Ovary (tissue), 3 donors: ENCODE measurements around the gene GATAD2A.

ENCODE experiments used
- CTCF ChIP-seq, 3 donors: fragments of 450-650 bp in 2 of 3; fragments of 200-600 bp in 1 of 3; IDR thresholded peaks; one replicate each; pipeline versions ENCODE4 v1.5.1 to v1.8.0; 2016 to 2022; ENCODE audit warnings: antibody characterized with exemption in 3 of 3, mild to moderate bottlenecking in 1 of 3
- EP300 ChIP-seq: sonication (generic); formaldehyde crosslinking; IDR thresholded peaks from one replicate; pipeline ENCODE4 v1.6.1; 2017; ENCODE audit warnings: antibody characterized with exemption
- POLR2A ChIP-seq: fragments of 450-650 bp; IDR thresholded peaks from one replicate; pipeline ENCODE4 v1.6.1; 2017; ENCODE audit warnings: antibody characterized with exemption, mild to moderate bottlenecking, moderate library complexity
- donor health status: DM: no; HTN: no; CAD: no.

- TF ChIP-seq POLR2A (no peak), CTCF (IDR thresholded peaks at IDR 0.05) (no peak), EP300 (no peak)
These were observed 102.7 kb downstream of the GATAD2A start for GRCh38 chr19:19508217-19508616.
